Omental fat pad (tissue), 4 donors: ENCODE data around the gene SLC37A1. TPM values are rescaled to one million over a fixed set of nuclear protein-coding genes. Genes with fewer than 3 reads are reported as not detected.

Experiments
- ATAC-seq: fragments of 150-250 bp; one replicate; pipeline ENCODE4 v1.9.1; 2016; ENCODE audit warnings: mild to moderate bottlenecking, moderate library complexity; ENCODE audit not compliant: low FRiP score
- DNase-seq: peaks from one replicate; pipeline ENCODE4 v3.0.0-alpha.2; 2019; ENCODE audit warnings: low spot score
- CTCF ChIP-seq, 3 donors: fragments of 450-650 bp; IDR thresholded peaks; one replicate each; pipeline ENCODE4 v1.5.1; 2016 to 2017; ENCODE audit warnings: antibody characterized with exemption in 3 of 3, mild to moderate bottlenecking in 3 of 3, moderate library complexity in 2 of 3
- total RNA-seq, 4 donors: library from RNA; depleted of rRNA; stranded (reverse); fragments of >200 nt; gene quantifications; one replicate each; pipeline ENCODE4 v1.1.0, GENCODE V29; 2016

Gene SLC37A1
- total RNA-seq, 4 donors from 2014 or later, result 4.6 to 11.0 (median 6.0) TPM

DNA sequence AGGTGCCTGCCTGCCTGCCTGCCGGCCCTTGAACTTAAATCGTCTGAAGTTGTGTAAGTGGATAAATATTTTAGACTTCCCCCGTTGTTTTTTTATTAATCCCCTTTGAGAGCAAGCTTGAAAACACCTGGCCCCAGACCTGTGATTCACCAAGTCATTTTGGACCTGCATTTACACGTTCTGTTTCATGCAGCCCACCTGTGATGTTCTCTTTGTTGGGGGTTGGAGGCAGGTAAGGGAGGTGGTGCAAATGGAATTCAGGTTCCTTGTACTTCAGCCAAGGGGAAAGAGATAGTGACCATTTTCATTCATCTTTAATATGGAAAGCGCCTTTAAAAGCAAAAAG is 1.2 kb downstream of the SLC37A1 start:
- DNase-seq, result no peak
- no peak for ATAC-seq
- TF ChIP-seq CTCF (IDR thresholded peaks at IDR 0.05), result no peak

DNA sequence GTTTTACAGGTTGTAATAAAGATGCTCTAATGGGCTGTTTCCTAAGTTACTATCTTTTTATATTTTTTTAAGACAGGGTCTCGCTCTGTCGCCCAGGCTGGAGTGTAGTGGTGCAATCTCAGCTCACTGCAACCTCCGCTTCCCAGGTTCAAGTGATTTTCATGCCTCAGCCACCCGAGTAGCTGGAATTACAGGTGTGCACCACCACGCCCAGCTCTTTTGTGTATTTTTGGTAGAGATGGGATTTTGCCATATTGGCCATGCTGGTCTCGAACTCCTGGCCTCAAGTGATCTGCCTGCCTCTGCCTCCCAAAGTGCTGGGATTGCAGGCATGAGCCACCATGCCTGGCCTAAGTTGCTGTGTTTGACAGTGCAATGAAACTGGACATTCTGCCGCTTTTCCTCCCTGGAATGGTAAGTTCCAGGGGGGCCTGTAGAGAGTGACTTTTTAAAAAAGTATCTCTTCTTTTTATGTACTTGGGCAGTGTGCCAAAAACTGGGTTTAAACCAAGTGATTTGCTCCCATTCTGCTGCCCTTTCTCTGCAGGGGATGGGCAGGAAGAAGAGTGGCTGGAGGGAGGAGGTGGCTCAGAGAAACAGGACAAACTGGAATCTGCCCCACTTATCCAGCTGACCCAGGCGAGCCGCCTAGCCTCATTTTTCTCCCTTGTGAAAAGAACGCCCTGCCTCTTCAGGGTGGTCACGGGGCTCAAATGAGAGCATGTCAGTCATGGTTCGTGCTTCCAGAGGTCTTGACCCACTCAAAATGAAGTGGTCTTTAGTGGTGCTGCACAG is 2.3 kb downstream of the SLC37A1 start:
- TF ChIP-seq CTCF (IDR thresholded peaks at IDR 0.05), result no peak

GRCh38 chr21:42518215-42518614 is 4.6 kb downstream of the SLC37A1 start:
- DNase-seq (no peak), ATAC-seq (no peak)
- TF ChIP-seq CTCF (IDR thresholded peaks at IDR 0.05), result no peak

More for the DNA sequence above, 2.3 kb downstream of the SLC37A1 start:
- ATAC-seq, result no peak
- no peak for DNase-seq

GRCh38 chr21:42518626-42519025 is 5.0 kb downstream of the SLC37A1 start:
- no peak for DNase-seq

GRCh38 chr21:42520628-42521253 is 7.1 kb downstream of the SLC37A1 start:
- ATAC-seq (no peak), DNase-seq (no peak)
- no peak for TF ChIP-seq CTCF (IDR thresholded peaks at IDR 0.05)

More at GRCh38 chr21:42518626-42519025, 5.0 kb downstream of the SLC37A1 start:
- ATAC-seq, result no peak
- TF ChIP-seq CTCF (IDR thresholded peaks at IDR 0.05), result no peak

DNA sequence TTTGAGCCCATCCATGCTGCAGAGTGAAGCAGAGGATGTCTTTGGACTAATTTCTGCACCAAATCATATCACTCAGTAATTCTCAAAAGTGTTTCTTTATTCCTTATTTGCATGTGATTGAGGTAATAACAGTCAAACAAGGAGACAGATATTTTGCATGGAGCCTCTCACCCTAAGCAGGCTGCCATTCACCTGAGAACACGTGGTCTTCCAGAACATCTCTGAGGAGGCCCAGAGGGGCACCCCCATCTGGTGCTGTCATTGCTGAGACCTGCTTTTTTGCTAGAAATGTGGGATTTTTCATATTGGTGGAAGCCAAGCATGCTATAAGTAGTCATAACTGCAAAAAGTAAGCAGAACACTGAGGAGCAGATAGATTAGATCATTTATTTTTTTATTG is 7.7 kb downstream of the SLC37A1 start:
- no peak for TF ChIP-seq CTCF (IDR thresholded peaks at IDR 0.05)
- DNase-seq (no peak), ATAC-seq (no peak)

GRCh38 chr21:42521805-42522204 is 8.2 kb downstream of the SLC37A1 start:
- no peak for TF ChIP-seq CTCF (IDR thresholded peaks at IDR 0.05)
- DNase-seq, result no peak
- no peak for ATAC-seq
